ENCODE measurements around the gene NEK11. TPM values are rescaled to one million over a fixed set of nuclear protein-coding genes. Genes with fewer than 3 reads are reported as not detected.

NEK11 gene
- total RNA-seq, 4 donors from 2014 or later: 2.3 to 25.2 (median 8.4) TPM

GRCh38 chr3:131217296-131217741 is 190.6 kb downstream of the NEK11 start:
- DNase-seq: no peak
- H3K27ac ChIP-seq: no peak overlapping the region
- no peaks in the 10 kb centered on the region for H3K36me3 ChIP-seq
- intact Hi-C loops (cut with DNase I; ENCODE audit: low total_unique reads): no loop called here
- no peaks in the 10 kb centered on the region for H3K4me1 ChIP-seq
- H3K27me3 ChIP-seq: no peaks in the 10 kb centered on the region
- no peaks in the 10 kb centered on the region for H3K9me3 ChIP-seq
- TF ChIP-seq POLR2A (IDR thresholded peaks at IDR 0.05): no peak
- no peak for TF ChIP-seq CTCF (IDR thresholded peaks at IDR 0.05)
- H3K4me3 ChIP-seq: no peak overlapping the region

DNA sequence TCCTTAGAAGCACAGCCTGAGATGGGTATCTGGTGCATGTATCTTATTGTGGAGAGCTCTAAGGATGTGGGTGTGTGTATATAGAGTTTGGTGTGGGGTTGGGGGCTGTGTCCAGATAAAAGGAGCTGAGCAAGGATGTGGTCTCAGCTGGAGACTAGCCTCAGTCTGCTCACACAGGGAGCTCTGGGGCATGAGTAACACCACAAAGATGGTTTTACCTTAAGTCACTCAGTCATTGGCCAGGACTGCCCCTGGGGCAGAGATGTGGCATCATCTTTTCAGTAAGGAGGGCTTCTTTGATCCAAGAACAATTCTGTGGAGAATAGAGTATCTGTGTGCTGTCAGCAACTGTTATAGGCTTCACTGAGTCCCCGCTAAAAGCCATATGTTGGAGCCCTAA is 191.5 kb downstream of the NEK11 start:
- Histone ChIP-seq H3K27ac (no peak overlapping the region), H3K4me3 (no peak overlapping the region), H3K36me3 (no peaks in the 10 kb centered on the region), H3K4me1 (no peaks in the 10 kb centered on the region), H3K9me3 (no peaks in the 10 kb centered on the region), H3K27me3 (no peaks in the 10 kb centered on the region)
- TF ChIP-seq CTCF (IDR thresholded peaks at IDR 0.05) (no peak), POLR2A (IDR thresholded peaks at IDR 0.05) (no peak)
- intact Hi-C loops (cut with DNase I; ENCODE audit: low total_unique reads): no loop called here
- no peak for DNase-seq

DNA sequence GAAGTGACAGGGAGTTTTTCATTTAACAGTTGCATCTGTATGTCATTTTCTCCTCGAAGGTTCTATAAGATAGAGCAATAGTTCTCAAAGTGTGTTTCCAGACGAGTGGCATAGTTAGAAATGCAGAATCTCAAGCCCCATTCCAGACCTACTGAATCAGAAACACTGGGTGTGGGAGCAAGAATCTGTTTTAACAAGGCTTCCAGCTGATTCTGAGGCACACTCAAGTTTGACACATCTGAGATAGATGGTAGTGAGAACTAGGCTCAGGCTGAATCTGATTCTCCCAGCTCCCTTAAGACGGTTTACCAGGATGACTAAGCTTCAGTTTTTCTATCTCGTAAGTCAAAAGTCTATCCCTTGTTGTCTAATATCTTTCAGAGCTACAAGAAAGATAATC is 195.1 kb downstream of the NEK11 start:
- Histone ChIP-seq H3K9me3 (no peaks in the 10 kb centered on the region), H3K27me3 (no peaks in the 10 kb centered on the region), H3K27ac (no peak overlapping the region), H3K36me3 (no peaks in the 10 kb centered on the region), H3K4me1 (no peaks in the 10 kb centered on the region), H3K4me3 (no peak overlapping the region)
- DNase-seq: no peak
- intact Hi-C loops (cut with DNase I; ENCODE audit: low total_unique reads): no loop called here
- TF ChIP-seq POLR2A (IDR thresholded peaks at IDR 0.05): no peak
- TF ChIP-seq CTCF (IDR thresholded peaks at IDR 0.05): no peak

DNA sequence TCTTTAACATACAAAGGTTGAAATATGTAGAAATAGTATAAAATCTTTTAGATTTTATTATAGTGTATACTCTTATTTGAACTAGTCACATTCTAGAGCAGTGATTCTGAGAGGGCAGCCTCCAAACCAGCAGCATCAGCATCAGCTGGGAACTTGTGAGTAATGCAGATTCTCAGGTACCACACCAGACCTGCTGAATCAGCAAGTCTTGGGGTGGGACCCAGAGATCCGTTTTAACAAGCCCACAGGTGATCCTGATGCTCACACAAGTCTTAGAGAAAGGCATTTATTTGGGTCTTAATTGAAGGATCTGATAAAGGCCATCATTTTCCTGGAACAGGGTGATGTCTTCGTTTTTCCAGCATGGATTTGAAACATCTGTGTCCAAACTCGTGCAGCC is 195.9 kb downstream of the NEK11 start:
- TF ChIP-seq CTCF (IDR thresholded peaks at IDR 0.05) (no peak), POLR2A (IDR thresholded peaks at IDR 0.05) (no peak)
- Histone ChIP-seq H3K4me3 (no peak overlapping the region), H3K36me3 (no peaks in the 10 kb centered on the region), H3K4me1 (no peaks in the 10 kb centered on the region), H3K9me3 (no peaks in the 10 kb centered on the region), H3K27ac (no peak overlapping the region), H3K27me3 (no peaks in the 10 kb centered on the region)
- no peak for DNase-seq
- intact Hi-C loops (cut with DNase I; ENCODE audit: low total_unique reads): no loop called here

DNA sequence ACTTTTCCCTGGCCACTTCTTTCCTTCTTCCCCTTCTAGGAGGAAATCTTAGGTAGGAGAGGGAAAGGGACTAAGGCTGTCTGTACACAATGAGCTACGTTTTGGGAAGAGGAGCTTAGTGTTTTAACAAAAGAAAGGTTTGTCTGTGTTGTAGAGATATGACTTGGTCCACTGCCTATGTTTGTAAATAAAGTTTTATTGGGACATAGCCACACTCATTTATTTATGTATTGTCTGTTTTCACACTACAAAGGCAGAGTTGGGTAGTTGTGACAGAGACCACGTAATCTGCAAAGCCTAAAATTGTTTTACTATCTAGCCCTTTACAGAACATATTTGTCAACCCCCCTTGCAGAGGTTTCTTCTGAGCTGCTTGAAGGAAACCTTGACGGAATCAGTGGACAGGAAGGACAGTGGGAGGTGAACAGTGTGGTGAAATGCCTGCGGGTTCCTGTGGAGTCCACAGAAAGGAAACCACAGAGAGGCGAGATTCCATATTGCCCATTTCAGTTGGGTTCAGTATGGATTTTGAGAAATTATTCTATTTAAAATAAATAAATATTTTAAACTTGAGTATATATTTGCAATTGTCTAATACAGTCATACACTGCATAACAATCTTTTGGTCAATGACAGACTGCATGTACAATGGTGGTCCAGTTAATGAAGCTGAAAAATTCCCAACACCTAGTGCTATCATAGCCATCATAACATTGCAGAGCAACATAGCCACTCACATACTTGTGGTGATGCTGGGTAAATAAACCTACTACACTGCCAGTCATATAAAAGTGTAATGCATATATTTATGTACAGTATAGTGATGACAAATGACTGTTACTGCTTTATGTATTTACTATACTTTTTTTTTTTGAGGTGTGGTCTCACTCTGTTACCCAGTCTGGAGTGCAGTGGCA is 197.0 kb downstream of the NEK11 start:
- Histone ChIP-seq H3K9me3 (no peaks in the 10 kb centered on the region), H3K4me3 (no peak overlapping the region)
- no peak for TF ChIP-seq CTCF (IDR thresholded peaks at IDR 0.05)
- TF ChIP-seq POLR2A (IDR thresholded peaks at IDR 0.05): no peak

More for the DNA sequence above, 197.0 kb downstream of the NEK11 start:
- intact Hi-C loops (cut with DNase I; ENCODE audit: low total_unique reads): no loop called here
- Histone ChIP-seq H3K4me1 (no peaks in the 10 kb centered on the region), H3K36me3 (no peaks in the 10 kb centered on the region), H3K27me3 (no peaks in the 10 kb centered on the region), H3K27ac (no peak overlapping the region)
- no peak for DNase-seq

Data from uterus (tissue), 4 donors.